HFF-Myc (cell line): ENCODE data around the gene SLFN12L.
"Not testable (repeated sequence)": the region's sequence is repeated elsewhere in the genome, so short reads cannot be mapped to it uniquely, and the experiment has no call there.

Experiments used
- DNase-seq: peaks from one replicate; pipeline ENCODE4 v3.0.0-alpha.2; 2011; ENCODE audit warnings: low read depth; ENCODE audit errors: extremely low read depth
- H3K4me3 ChIP-seq: replicated peaks from 2 replicates; pipeline ENCODE4 v1.5.1; 2011; ENCODE audit warnings: low read depth, mild to moderate bottlenecking, control low read depth, low read length
- CTCF ChIP-seq: IDR thresholded peaks from 2 replicates; pipeline ENCODE4 v1.5.1; 2012; ENCODE audit warnings: mild to moderate bottlenecking, low read depth, low read length, control low read depth; ENCODE audit errors: missing control alignments

The SLFN12L gene

GRCh38 chr17:35575759-35576158 lies 38.3 kb upstream of the SLFN12L start:
- DNase-seq = no peak
- no peak for TF ChIP-seq CTCF
- H3K4me3 ChIP-seq = no peak overlapping the region

- no peak for DNase-seq
- no peak for TF ChIP-seq CTCF
- H3K4me3 ChIP-seq = peak overlapping the region; percentile 97
Measured at GRCh38 chr17:35569405-35569804, 31.9 kb upstream of the SLFN12L start.

DNA sequence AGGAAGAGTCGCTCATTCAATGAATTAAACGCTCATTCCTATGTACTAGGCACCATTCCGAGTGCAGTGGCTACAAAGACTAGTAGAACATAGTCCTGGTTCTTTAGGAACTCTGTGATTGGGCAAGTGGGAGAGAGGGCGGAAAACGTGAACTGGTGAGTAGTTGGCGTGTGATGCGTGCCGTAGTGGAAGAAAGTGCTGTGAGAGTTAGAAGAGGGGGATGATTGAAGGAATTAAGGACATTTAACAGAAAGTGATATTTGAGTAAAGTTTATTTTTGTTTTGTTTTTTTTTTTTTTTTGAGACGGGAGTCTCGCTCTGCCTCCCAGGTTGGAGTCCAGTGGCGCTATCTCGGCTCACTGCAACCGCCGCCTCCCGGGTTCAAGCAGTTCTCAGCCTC lies 31.1 kb upstream of the SLFN12L start:
- no peak for DNase-seq
- no peak for TF ChIP-seq CTCF

DNA sequence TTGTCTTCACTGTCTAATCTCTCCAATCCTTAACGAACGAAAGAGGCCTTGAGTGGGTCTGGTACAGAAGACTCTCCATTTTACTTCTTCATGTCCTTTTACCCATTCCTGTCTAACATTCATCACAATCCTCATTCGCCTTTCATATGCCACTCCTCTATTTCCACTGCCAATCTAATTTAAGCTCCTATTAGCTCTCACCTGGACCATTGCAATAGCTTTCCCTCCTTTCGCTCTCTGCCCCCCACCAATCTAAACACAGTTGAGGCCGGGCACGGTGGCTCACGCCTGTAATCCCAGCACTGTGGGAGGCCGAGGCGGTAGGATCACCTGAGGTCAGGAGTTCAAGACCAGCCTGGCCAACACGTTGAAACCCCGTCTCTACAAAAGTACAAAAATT lies 29.5 kb upstream of the SLFN12L start:
- TF ChIP-seq CTCF = no peak
- DNase-seq = no peak
- peak overlapping the region; percentile 97 for H3K4me3 ChIP-seq

More for the DNA sequence above, 31.1 kb upstream of the SLFN12L start:
- peak overlapping the region; percentile 97 for H3K4me3 ChIP-seq

GRCh38 chr17:35563181-35563580 lies 25.7 kb upstream of the SLFN12L start:
- not testable (repeated sequence) for H3K4me3 ChIP-seq, DNase-seq

GRCh38 chr17:35560703-35561102 lies 23.2 kb upstream of the SLFN12L start, which contains the start of gene SLFN14:
Gene SLFN14 (minus strand): TSS chr17:35560819. CDS start chr17:35558062, 2,757 bp downstream.
- no peak within 1 kb of the TSS for H3K4me3 ChIP-seq
- TF ChIP-seq CTCF = no peak
- DNase-seq = no peak

GRCh38 chr17:35559495-35560210 lies 22.2 kb upstream of the SLFN12L start:
- no peak for TF ChIP-seq CTCF
- DNase-seq = no peak
- no peak overlapping the region for H3K4me3 ChIP-seq
